OCI-LY1 (cell line): ENCODE measurements around the gene SORT1.
"Not testable (repeated sequence)": the region's sequence is repeated elsewhere in the genome, so short reads cannot be mapped to it uniquely, and the experiment has no call there.

Experiments
- H2AFZ ChIP-seq: fragments of 200-600 bp; sonication (generic), shearing (Covaris generic); 2 replicates; pipeline ENCODE4 v1.6.0; 2014; ENCODE audit warnings: antibody characterized with exemption, mild to moderate bottlenecking, low read length
- H3F3A ChIP-seq: fragments of 200-600 bp; sonication (generic), shearing (Covaris generic); 2 replicates; pipeline ENCODE4 v1.6.0; 2014; ENCODE audit warnings: mild to moderate bottlenecking, antibody characterized with exemption, low read length, moderate library complexity; ENCODE audit not compliant: insufficient read depth
- H3K27ac ChIP-seq: fragments of 200-600 bp; sonication (generic); 2 replicates; pipeline ENCODE4 v1.5.1; 2014; ENCODE audit warnings: low read length, mixed run types, mild to moderate bottlenecking, low read depth; ENCODE audit not compliant: poor library complexity, severe bottlenecking
- H3K27me3 ChIP-seq: fragments of 200-600 bp; sonication (generic); 2 replicates; pipeline ENCODE4 v1.6.0; 2014; ENCODE audit warnings: antibody characterized with exemption, mild to moderate bottlenecking, low read length, moderate library complexity; ENCODE audit not compliant: insufficient read depth
- H3K36me3 ChIP-seq: fragments of 200-600 bp; sonication (generic); 2 replicates; pipeline ENCODE4 v1.6.1; 2014; ENCODE audit warnings: mild to moderate bottlenecking, antibody characterized with exemption, low read length, moderate library complexity, mixed read lengths; ENCODE audit not compliant: insufficient read depth
- H3K4me1 ChIP-seq: fragments of 200-600 bp; sonication (generic); 2 replicates; pipeline ENCODE4 v1.5.1; 2014; ENCODE audit warnings: mild to moderate bottlenecking, low read length, moderate library complexity; ENCODE audit not compliant: insufficient read depth, severe bottlenecking
- H3K4me2 ChIP-seq: fragments of 200-600 bp; sonication (generic), shearing (Covaris generic); 2 replicates; pipeline ENCODE4 v1.6.1; 2014; ENCODE audit warnings: low read length
- H3K4me3 ChIP-seq: fragments of 200-600 bp; sonication (generic); 2 replicates; pipeline ENCODE4 v1.5.1; 2014; ENCODE audit warnings: low read length, low read depth, mild to moderate bottlenecking, mixed read lengths; ENCODE audit not compliant: poor library complexity, severe bottlenecking
- H3K79me2 ChIP-seq: fragments of 200-600 bp; shearing (Covaris generic); 2 replicates; pipeline ENCODE4 v1.6.1; 2016; ENCODE audit warnings: mixed run types, low read length, mixed read lengths; ENCODE audit not compliant: insufficient read depth
- H3K9ac ChIP-seq: fragments of 200-600 bp; sonication (generic), shearing (Covaris generic); 2 replicates; pipeline ENCODE4 v1.6.1; 2014; ENCODE audit warnings: mild to moderate bottlenecking, low read length, mixed read lengths
- H3K9me2 ChIP-seq: fragments of 200-600 bp; sonication (generic), shearing (Covaris generic); 2 replicates; pipeline ENCODE4 v1.6.1; 2014; ENCODE audit warnings: low read depth, mild to moderate bottlenecking, low read length, mixed read lengths
- H3K9me3 ChIP-seq: fragments of 200-600 bp; shearing (Covaris generic); 2 replicates; pipeline ENCODE4 v1.6.1; 2014; ENCODE audit warnings: low read length, mixed read lengths
- H4K20me1 ChIP-seq: fragments of 200-600 bp; sonication (generic), shearing (Covaris generic); 2 replicates; pipeline ENCODE4 v1.6.0; 2016; ENCODE audit warnings: mild to moderate bottlenecking, low read length; ENCODE audit not compliant: insufficient read depth
- EZH2 ChIP-seq: fragments of 200-600 bp; sonication (generic), shearing (Covaris generic); IDR thresholded peaks from 2 replicates; pipeline ENCODE4 v1.8.0; 2017; ENCODE audit warnings: borderline replicate concordance, mixed run types, mild to moderate bottlenecking, antibody characterized with exemption, low read length, moderate library complexity, mixed read lengths
- TF ChIP-seq, protein P1 (sequence below): fragments of 200-600 bp; sonication (generic), shearing (Covaris generic); IDR thresholded peaks from 2 replicates; pipeline ENCODE4 v1.5.1; 2017; ENCODE audit warnings: mild to moderate bottlenecking, antibody characterized with exemption, low read length, moderate library complexity, mixed read lengths

Gene SORT1

DNA sequence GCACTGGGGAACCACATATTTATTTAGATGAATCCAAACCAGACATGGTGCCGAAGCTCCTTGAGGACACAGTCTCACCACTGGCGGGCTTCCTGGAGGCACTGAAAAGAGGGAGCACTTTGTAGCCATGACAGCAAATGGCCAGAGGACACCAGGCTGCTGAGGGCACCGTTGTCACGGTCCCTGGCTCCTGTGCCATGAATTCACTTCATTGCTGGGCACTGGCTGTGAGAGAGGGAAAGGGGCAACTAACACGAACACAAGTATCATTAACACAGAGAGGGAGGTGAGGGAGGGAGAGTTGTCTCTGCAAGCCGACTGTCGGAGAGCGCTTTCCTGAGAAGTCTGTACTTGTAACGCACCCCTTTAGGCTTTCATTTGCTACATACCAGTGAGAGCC lies 105.4 kb downstream of the SORT1 start:
- no peak overlapping the region for H3K4me3 ChIP-seq
- H3K36me3 ChIP-seq: no peaks in the 10 kb centered on the region
- H3K9me3 ChIP-seq: no peaks in the 10 kb centered on the region
- H3K4me2 ChIP-seq: no peak overlapping the region
- TF ChIP-seq, protein P1, sequence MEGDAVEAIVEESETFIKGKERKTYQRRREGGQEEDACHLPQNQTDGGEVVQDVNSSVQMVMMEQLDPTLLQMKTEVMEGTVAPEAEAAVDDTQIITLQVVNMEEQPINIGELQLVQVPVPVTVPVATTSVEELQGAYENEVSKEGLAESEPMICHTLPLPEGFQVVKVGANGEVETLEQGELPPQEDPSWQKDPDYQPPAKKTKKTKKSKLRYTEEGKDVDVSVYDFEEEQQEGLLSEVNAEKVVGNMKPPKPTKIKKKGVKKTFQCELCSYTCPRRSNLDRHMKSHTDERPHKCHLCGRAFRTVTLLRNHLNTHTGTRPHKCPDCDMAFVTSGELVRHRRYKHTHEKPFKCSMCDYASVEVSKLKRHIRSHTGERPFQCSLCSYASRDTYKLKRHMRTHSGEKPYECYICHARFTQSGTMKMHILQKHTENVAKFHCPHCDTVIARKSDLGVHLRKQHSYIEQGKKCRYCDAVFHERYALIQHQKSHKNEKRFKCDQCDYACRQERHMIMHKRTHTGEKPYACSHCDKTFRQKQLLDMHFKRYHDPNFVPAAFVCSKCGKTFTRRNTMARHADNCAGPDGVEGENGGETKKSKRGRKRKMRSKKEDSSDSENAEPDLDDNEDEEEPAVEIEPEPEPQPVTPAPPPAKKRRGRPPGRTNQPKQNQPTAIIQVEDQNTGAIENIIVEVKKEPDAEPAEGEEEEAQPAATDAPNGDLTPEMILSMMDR: no peak
- TF ChIP-seq EZH2: no peak
- no peaks in the 10 kb centered on the region for H4K20me1 ChIP-seq
- H3K9ac ChIP-seq: no peak overlapping the region
- H3K27ac ChIP-seq: no peak overlapping the region
- no peak overlapping the region for H2AFZ ChIP-seq
- H3K9me2 ChIP-seq: no peaks in the 10 kb centered on the region
- no peaks in the 10 kb centered on the region for H3K4me1 ChIP-seq
- H3K27me3 ChIP-seq: no peaks in the 10 kb centered on the region
- H3F3A ChIP-seq: no peaks in the 10 kb centered on the region
- no peaks in the 10 kb centered on the region for H3K79me2 ChIP-seq

DNA sequence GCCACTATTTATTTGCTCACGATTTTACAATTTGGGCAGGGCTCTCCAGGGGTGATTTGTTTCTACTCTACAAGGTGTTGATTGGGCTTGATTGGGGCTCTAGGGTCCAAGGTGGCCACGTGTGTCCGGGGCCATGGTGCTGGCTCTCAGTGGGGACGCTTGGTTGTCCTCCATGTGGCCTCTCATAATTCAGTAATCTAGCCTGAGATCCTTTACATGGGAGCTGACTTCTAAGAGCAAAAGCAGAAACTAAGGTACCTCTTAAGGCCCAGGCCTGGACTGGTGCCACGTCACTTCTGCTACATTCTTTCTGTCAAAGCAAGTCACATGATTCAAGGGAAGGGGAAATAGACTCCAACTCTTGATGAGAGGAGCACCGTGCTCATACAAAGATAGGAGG lies 106.7 kb downstream of the SORT1 start:
- Histone ChIP-seq H2AFZ (no peak overlapping the region), H3K27ac (no peak overlapping the region), H3K9me3 (no peaks in the 10 kb centered on the region), H3K4me2 (no peak overlapping the region), H3F3A (no peaks in the 10 kb centered on the region), H3K9ac (no peak overlapping the region), H3K9me2 (no peaks in the 10 kb centered on the region), H3K4me1 (no peaks in the 10 kb centered on the region), H3K36me3 (no peaks in the 10 kb centered on the region), H3K79me2 (no peaks in the 10 kb centered on the region), H3K4me3 (no peak overlapping the region), H4K20me1 (no peaks in the 10 kb centered on the region), H3K27me3 (no peaks in the 10 kb centered on the region)
- TF ChIP-seq, protein P1: no peak
- TF ChIP-seq EZH2: no peak

DNA sequence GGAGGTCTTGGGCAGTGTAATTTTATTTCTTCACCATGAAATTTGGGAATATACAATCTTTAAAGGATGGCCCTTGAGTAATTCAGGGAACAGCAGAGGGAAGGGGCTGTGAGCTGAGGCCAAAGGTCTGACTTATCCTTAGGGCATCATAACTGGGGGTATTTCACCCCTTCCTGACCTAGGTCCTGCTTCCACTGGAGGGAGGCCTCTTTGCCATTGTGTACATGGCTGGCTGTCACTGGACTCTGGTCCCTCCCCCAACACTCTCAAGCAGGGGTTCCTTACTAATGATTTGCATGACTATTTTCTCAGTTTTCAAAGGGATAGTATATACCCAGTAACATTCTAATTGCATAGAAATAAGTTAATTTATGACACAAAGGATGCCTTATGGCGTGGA lies 107.6 kb downstream of the SORT1 start:
- H4K20me1 ChIP-seq: no peaks in the 10 kb centered on the region
- H3K4me3 ChIP-seq: no peak overlapping the region
- no peaks in the 10 kb centered on the region for H3K4me1 ChIP-seq
- no peak overlapping the region for H2AFZ ChIP-seq
- H3K36me3 ChIP-seq: no peaks in the 10 kb centered on the region
- no peak overlapping the region for H3K4me2 ChIP-seq
- TF ChIP-seq, protein P1: no peak
- TF ChIP-seq EZH2: no peak
- no peaks in the 10 kb centered on the region for H3K9me3 ChIP-seq
- no peaks in the 10 kb centered on the region for H3F3A ChIP-seq
- no peaks in the 10 kb centered on the region for H3K27me3 ChIP-seq
- no peaks in the 10 kb centered on the region for H3K79me2 ChIP-seq
- no peak overlapping the region for H3K27ac ChIP-seq
- no peaks in the 10 kb centered on the region for H3K9me2 ChIP-seq
- no peak overlapping the region for H3K9ac ChIP-seq

DNA sequence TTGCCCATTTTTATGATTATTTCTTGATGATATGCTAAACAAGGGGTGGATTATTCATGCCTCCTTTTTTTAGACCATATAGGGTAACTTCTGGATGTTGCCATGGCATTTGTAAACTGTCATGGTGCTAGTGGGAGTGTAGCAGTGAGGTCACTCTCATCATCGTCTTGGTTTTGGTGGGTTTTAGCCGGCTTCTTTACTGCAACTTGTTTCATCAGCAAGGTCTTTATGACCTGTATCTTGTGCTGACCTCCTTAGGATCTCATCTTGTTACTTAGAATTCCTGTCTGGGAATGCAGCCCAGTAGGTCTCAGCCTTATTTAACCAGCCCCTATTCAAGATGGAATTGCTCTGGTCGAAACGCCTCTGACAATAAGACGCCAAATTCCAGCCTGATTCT lies 111.0 kb downstream of the SORT1 start:
- H3K9me2 ChIP-seq, H3K79me2 ChIP-seq, H4K20me1 ChIP-seq, H2AFZ ChIP-seq, H3K4me2 ChIP-seq, H3K36me3 ChIP-seq, H3K9ac ChIP-seq, H3K4me3 ChIP-seq, H3F3A ChIP-seq, H3K27me3 ChIP-seq, H3K9me3 ChIP-seq, H3K27ac ChIP-seq: not testable (repeated sequence)
- H3K4me1 ChIP-seq: peaks cover 18% of the 10 kb centered on the region
